Activated CD4-positive, alpha-beta T cell treated with anti-CD3 and anti-CD28 coated beads, Interleukin-10, Interleukin-2, amounts not matched to agents 100 ng/mL and 50 ng/mL, durations not matched to agents 16 hours and 8 hours (primary cell): ENCODE data around the gene SMNDC1.
A peak's percentile ranks its signal among the peaks of the same experiment; 100 is the strongest.
"Not testable (repeated sequence)": the region's sequence is repeated elsewhere in the genome, so short reads cannot be mapped to it uniquely, and the experiment has no call there.

Experiments used
- DNase-seq: peaks from one replicate; pipeline ENCODE4 v3.0.0-alpha.2; 2020

SMNDC1 gene

DNA sequence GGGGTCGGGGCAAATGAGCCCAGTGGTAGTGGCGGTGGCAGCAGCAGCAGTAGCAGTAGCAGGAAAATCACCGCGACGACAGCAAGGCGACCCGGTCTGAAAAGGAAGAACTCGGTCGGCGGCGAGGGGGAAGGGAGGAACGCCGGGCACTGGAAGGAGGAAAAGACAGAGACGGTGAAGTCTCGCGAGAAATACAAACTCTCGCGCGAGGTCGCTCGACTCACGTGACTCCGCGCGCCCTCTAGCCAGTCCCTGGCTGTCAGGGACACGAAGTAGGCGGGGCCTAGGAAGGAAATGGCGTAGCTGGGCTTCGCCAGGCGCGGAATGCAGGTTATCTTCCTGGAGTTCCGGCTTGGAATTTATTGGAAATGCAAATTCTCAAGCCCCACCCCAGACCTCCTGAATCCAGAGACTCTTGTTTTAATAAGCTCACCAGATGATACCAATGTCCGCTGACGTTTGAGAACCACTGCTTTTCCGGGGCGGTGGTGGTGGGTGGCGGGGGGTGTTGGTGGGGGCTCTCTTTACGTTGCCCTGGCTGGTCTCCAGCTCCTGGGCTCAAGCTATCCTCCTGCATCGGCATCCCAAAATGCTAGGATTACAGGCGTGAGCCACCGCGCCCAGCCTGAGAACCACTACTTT, at the start of gene SMNDC1:
TSS of gene SMNDC1 (minus strand) at position 141 of the 642 bp plus-strand sequence. CDS start 1,333 bp downstream, outside the sequence.
- DNase-seq: peak; percentile 98

DNA sequence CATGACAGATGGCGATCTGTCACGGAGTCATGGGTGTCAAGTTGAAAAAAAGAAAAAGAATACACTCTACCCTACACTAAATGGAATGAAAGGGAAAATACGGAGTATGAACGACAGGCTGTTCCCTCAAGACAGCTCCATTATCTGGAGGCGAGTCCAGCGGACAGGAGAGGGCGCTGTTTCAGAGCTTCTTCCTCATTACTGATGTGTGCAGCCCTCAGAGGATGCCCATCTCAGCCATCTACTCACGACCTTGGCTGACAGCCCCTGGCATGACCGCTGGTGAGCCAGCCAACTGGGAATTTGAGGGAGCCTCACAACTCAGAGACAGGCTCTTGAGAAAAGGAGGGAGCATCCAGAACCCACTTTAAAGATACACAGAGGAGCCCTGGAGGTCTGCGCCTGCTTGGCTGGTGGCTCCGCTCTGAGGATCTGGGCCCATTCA, 49.6 kb upstream of the SMNDC1 start:
- DNase-seq: peak; percentile 88

DNA sequence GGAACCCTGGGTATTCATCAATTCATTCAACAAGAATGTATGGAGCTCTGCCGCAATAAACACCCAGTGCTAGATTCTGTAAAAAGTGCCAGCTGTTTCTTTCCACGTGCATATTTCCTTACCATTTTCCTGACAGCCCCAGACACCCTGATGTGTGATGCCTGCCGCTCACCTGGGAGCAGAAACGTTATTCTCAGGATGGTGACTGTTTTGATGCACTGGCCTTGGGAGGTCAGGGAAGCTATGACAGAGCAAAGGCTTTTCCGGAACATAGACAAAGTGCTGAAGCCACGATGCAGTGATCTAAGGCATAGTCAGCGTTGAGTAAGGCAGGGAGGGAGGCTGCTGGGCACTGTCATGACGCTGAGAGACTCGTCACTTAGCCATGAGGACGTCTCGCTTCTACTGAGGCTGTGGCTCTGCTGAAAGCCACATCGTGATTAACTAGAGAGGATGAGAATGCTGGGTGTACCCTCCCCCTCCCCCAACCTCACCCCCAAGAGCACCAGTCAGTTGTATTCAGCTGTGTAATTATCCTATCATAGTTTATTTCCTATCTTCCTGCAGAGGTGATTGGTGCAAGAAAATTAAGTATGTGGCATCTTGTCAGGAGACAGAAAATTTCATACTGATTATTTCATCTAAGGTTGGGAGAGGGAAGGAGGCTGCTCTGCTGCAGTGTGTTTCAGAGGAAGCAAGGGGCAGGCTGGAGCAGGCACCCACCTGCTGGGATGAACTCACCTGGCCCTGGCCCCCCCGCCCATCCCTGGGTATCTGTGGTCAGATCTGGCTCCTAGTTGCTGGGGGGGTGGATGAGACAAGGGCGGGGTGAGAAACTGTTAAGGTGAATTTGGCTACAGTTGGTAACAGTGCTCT, 48.8 kb upstream of the SMNDC1 start:
- peak; percentile 73 for DNase-seq

DNA sequence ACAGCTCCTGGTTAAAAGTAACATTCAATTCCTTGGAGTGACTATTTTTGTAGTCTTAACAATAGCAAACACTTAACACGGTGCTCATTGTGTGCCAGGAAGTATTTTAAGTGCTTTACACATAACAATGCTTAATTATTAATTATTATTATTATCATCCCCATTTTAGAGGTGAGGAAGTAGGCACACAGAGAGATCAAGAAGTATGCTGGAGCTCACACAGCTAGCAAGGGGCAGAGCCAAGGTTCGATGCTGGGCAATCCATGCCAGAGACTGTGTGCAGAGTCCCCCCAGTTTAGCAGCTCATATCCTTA, 48.2 kb upstream of the SMNDC1 start:
- DNase-seq: no peak

DNA sequence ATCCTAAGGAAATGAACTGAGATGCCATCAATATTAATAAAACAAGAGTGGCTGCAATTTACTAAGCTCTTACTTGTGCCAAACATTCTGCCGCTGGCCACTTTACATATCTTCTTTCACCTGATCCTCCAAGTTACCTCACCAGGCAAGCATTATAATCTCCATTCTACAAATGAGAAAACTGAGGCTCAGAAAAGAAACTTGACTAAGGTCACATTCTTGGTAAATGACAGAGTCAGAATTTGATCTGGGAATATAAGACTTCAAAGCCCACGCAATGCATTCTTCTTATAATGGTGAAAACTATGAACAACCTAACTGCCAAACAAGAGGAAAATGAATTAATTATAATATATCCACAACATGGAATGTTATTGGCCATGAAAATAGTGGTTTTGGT, 46.1 kb upstream of the SMNDC1 start:
- DNase-seq: no peak

DNA sequence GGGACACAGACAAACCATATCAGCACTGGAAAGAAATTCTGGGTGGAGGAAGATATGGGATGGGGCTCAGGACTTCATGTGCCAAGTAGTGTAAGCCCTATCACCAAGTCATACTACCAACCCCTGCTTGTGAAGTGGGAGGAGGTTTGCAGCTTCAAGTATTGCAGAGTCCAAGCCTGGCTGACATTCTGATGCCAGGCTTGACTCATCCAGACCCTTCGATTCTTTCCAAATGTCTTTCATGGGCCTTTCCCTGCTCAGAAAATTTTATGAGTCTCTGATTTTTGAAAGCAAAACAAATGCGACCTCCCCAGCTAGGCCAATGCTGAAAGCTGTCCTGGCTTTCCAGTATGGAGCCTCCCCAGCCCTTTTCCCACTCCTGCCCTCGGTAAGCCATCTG, 45.1 kb upstream of the SMNDC1 start:
- no peak for DNase-seq

DNA sequence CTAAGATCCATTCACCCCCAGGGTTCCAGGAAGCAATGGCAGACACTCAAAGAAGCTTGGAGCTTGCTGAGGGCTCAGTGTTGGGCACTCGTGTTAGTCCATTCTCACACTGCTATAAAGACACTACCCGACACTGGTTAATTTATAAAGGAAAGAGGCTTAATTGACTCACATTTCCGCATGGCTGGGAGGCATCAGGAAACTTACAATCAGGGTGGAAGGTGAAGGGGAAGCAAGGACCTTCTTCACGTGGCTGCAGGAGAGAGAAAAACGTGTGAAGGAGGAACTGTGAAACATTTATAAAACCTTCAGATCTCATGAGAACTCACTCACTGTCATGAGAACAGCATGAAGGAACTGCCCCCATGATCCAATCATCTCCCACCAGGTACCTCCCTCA, 44.7 kb upstream of the SMNDC1 start:
- DNase-seq: no peak

DNA sequence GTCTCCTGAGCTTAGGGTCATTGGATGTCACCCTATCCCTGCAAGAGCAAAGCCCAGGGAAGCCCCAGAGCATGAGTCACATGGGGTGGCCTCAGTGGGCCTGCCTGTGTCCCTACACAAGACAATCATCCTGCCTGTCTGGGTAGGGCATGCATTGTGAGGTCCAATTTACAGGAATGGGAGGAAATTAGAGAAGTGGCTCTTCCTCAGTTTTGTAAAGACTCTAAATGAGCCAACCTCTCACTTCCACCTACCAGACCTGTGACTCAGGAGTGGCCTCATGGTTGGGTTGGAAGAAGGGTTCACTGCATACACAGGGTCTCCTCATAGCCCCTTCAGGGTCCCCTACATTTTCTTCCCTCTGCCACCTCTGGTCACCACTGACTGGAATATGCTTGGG, 43.6 kb upstream of the SMNDC1 start:
- DNase-seq: no peak

DNA sequence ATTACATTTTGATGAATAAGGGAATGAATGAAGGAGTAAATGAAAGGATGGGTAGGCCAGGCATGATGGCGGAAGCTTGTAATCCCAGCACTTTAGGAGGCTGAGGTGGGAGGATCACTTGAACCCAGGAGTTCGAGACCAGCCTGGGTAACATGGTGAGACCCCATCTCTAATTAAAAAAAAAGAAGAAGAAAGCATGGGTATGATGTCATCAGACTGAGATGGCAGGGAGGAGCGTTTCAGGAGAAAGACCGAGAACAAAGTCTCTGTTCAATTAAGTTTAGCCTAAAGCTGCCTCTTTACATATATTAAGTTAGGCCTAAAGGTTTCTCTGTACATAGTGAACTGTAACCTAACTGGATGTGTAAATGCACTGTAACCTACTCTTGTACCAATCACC, 42.2 kb upstream of the SMNDC1 start:
- no peak for DNase-seq

DNA sequence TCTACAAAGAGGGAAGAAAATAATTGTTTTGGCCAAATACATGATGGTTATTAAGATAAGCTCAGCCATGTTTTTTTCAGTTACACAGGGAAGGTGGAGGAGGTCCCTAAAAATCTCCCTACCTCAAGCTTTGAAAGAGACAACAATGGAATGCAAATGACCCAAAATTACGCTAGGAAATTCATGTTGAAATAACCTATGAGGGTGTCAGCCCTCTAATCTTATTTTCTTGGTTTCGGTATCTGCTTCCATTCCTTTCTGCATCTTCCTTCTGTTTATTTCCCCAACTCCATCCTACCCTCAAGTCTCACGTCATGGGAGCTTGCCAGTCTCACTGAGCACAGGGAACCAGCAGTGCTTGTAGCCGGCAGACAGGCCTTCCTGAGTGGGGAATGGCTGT, 40.6 kb upstream of the SMNDC1 start:
- no peak for DNase-seq

DNA sequence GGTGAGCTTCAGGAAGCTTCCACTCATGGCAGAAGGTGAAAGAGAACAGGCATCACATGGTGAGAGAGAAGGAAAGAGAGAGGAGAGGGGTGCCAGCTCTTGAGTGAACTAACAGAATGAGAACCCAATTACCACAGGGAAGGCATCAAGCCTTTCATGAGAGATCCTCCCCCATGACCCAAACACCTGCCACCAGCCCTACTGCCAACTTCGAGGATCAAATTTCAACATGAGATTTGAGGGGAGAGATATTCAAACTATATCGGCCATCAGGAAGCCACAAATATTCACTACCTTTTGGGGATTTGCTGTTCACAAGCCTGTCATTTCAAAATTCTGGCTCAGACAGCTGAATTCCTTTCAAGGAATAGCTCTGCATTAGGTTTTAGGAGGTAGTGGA, 39.9 kb upstream of the SMNDC1 start:
- no peak for DNase-seq

DNA sequence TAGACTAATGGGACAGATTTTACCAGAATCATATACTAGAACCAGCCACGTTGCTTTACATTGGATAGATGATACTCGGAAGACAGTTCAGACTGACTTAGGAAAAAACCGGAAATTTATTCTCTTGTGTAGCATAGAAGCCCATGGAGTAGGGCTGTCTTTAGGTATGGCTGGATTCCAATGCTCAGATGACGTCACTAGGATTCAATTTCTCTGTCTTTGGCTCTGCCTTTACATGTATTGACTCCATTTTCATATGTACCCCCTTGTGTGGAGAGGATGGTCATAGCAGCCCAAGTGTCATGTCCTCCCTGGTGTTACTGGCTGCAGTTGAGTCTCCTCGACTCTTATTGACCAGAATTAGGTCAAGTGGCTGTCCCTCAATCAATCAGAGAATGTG, 39.2 kb upstream of the SMNDC1 start:
- DNase-seq: no peak

DNA sequence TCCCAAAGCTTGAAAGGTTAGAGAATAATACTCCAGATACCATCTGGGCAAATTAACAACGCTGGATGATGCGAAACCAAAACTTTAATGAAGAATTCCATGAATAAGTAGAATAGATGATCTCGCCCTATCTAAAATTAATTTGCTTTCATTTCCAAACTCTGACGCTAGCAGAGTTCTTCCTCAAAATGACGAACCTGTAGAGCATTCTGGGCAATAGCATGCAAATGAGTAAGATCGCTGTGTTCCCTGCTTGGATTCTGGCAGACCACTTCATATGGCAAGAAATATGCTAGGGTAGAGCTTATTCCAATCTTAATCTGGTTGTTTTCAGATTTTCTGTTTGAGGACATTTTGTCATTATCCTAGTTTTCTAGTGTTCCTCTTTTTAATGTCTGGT, 36.1 kb upstream of the SMNDC1 start:
- no peak for DNase-seq

DNA sequence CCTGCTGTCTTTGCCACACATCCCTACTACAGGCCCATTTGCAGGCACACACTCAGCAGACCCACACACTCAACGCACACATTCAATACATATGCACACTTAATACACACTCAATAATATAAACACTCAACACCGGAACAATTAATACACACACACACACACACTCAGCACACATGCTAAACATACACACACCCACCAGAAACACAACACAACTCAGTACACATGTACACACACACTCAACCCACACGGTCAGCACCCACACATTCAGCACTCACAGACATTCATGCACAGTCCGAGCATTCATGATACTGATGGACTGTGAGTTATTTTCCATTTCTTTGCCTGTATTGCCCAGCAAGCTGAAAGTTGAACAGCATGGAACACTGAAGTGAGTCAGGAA, 35.4 kb upstream of the SMNDC1 start:
- no peak for DNase-seq

DNA sequence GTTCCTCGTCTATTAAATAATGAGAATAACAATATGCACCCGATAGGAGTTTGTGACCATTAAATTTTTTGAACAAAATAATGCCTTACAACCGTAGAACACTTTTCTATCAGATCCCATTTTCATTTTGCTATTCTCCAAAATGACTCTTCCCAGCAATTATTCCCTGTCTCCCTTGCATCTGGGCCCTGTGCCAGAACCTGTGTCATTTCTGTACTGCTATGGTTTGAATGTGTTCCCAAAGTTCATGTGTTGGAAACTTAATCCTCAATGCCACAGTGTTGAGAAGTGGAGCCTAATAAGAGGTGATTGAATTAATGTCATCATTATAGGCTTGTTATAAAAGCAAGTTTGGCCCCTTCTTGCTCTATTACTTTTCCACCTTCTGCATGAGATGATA, 33.2 kb upstream of the SMNDC1 start:
- DNase-seq: no peak

DNA sequence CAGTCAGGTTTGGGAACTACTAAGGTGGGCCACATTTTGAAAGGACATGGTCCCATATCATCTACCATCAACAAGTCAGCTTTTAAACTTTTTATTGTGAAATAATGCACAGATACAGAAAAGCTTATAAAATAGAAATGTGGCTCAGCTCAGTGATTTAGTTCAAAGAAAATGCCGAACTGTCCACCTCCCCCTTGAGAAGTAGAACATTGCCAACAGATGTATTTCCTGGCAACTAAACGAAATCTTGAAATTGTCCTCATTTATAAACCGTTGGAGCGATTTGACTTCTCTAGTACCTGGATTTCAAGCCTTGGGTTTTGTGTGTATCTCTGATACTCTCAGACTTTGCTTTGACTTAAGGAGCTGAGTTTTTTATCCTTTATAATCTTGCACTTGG, 32.7 kb upstream of the SMNDC1 start:
- DNase-seq: no peak

DNA sequence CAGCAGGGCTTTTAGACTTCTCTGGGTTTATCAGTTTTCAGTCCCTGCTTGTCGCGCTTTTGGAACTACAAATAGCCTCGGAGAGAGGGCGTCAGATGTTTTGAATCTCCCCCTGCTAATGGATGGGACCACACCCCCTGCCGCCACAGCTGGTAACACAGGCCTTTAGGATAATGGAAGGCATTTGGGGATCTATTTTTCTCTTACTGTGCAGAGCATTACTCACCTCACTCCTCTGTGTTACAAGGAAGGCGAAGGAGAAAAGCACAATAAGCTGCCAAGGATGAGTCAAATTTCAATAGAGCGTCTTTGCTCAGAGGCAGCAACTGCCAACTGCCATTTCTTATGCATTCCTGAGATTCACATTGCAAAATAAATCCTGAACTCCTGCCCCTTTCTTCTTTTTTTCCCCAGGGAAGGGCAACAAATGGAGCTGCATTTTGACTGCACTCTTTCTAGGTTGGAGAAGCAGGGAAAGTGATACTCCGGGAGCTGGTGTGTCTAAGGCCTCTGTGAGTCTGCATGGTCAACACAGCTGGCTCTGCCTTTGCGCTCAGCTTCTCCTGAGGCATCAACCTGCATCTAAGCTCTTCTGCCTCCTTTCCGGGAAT, 31.5 kb upstream of the SMNDC1 start:
- no peak for DNase-seq

DNA sequence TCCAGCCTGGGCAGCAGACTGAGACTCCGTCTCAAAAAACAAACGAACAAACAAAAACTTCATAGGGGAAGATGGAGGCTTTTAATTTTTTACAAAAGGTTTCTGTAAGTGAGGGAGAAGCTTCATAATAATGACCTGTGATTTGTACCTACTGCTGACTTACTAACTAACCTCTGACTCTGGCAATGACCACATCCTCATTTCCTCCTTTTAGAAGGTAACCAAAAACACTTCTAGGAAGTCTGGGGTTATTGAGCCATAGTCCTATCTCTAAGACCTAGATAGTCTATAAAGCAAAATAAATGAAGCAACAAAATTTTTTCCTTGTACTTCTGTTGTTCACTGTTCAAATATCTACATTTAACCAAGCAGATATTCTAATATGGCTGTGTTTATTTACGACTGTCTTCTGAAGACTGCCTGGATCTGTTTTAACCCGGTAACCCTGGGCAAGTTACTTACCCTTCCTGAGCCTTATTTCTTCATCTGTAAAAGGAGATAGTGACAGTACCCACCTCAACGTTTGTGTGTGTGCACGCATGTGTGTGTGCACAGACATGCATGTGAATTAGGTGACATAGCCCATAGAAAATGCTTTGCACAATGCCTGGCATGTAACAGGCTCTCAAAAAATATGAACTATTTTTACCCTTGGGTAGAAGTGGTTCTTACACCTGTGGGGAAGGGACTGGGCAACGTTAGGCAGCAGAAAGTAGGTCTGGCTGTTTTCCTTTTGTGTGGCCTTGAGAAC, 30.8 kb upstream of the SMNDC1 start:
- peak; percentile 48 for DNase-seq

DNA sequence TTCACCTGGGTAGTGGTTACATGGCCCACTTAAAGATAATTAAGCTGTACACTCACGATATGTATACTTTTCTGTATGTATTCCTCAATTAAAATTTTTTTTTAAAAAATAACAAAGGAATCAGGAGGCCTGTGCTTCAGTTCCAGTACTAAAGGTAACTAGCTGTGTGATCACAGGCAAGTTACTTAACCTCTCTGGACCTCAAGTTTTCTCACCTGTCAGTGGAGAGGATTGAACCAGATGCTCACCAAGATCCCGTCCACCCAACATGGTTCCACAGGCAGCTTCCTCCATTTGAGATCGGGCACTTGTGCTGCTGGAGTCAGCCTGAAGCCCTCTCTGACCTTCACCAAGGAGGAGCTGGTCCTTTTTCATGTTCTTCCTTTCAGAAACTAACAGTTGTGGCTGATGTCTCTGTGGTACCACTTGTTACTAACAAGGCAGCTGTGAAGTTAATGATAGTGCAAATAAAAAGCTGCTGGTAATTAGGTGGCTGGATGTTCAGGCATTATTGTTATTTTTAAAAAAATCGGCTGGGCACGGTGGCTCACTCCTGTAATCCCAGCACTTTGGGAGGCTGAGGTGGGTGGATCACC, 29.4 kb upstream of the SMNDC1 start:
- no peak for DNase-seq

DNA sequence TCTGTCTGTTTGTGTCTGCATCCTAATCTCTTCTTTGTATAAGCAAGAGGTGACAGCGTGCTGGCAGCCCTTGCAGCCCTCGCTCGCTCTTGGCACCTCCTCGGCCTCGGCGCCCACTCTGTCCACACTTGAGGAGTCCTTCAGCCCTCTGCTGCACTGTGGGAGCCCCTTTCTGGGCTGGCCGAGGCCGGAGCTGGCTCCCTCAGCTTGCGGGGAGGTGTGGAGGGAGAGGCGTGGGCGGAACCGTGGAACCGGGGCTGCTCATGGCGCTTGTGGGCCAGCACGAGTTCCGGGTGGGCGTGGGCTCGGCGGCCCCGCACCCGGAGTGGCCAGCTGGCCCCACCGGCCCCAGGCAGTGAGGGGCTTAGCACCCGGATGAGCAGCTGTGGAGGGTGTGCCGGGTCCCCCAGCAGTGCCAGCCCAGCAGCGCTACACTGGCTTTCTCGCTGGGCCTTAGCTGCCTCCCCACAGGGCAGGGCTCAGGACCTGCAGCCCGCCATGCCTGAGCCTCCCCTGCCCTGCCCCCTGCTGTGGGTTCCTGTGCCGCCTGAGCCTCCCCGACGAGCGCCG, 26.6 kb upstream of the SMNDC1 start:
- not testable (repeated sequence) for DNase-seq

DNA sequence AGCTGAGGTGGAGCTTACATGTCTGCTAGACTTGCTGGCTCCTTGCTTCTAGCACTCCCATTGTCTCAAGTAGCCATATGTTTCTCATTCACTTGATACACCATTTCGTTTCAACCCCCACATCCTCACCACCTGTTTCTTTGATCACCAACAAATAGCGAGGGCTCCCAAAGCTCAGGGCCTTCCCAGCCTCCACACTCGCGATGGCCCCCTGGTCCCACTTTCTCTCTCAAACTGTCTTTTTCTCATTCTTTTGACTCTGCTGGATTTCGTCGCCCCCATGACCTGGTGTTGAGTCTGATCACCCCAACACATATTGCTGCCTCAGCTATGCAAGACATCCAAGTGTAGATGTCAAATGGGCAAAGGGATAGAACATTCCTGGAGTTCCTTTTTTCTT, 26.0 kb upstream of the SMNDC1 start:
- DNase-seq: no peak

DNA sequence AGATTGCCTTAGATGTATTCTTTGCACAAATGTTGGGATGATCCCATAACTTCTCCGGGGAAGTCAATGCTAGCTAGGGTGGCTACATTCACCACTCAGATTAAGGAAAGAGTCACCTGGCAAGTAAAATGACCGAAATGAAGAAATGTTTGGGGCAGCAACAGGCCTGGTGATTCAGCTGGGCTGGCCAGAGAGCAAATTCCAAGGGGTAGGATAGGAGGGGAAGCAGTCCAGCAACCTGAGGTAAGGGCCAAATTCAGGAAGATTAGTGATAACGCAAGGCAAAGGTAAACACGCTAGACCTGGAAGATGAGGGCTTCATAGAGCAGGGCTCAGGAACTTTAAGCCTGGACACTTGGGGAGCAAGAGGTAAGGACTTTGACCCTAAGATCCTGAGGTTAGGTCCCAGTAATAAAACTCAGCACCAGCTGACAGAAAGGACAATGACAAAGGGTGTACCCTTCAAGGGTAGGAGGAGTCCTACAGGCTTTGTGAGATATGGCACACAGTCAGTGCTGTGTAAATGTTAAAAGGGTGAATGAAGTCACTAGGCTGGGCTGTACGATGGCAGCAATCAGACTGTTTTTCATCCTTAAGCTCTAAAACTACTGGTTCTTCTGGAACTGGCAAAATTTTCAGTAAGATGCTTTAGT, 22.7 kb upstream of the SMNDC1 start:
- DNase-seq: no peak
